ENCODE data around the gene MTHFSD. TPM values are rescaled to one million over a fixed set of nuclear protein-coding genes. Genes with fewer than 3 reads are reported as not detected.

MTHFSD gene
- total RNA-seq, 1 donor from 2014 or later: 12.5 TPM

DNA sequence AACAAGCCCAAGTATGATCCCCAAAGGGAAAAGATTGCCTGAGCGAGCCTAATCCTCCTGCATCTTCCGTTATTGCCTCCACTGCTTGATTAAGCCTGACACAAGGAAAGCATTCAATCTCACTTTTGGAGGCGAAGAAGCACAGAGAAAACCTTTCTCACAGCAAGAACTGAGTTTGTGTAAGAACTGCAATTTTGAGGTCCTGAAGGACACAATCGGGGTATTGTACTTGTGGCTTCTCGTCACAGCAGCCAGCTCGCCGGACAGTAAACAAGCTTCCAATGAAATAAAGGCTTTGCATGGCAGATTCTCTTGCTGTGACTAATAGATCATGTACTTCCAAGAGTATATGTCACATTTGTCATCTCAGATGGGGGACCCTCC lies 63.4 kb downstream of the MTHFSD start:
- Histone ChIP-seq H3K9me3 (ENCODE audit: control insufficient read depth in 3 of 3, low read length in 3 of 3) (no peaks in the 10 kb centered on the region), H3K9ac (ENCODE audit: low read depth in 1 of 3, low read length in 3 of 3) (no peak overlapping the region), H3K4me3 (ENCODE audit: low read length in 3 of 3) (no peak overlapping the region), H3K4me1 (ENCODE audit: control insufficient read depth in 3 of 3, insufficient read depth in 3 of 3, low read length in 3 of 3) (peaks cover 0 to 4% (median 0%) of the 10 kb centered on the region in 3 donors), H3K27ac (ENCODE audit: low read depth, low read length) (no peak overlapping the region), H3K27me3 (ENCODE audit: control insufficient read depth in 3 of 3, insufficient read depth in 3 of 3, low read length in 3 of 3) (peaks cover 92 to 97% (median 95%) of the 10 kb centered on the region in 3 donors), H3K36me3 (ENCODE audit: control insufficient read depth in 3 of 3, insufficient read depth in 3 of 3, low read length in 3 of 3) (no peaks in the 10 kb centered on the region)

GRCh38 chr16:86490859-86491639 lies 64.0 kb downstream of the MTHFSD start:
- H3K4me1 ChIP-seq (ENCODE audit: control insufficient read depth in 3 of 3, insufficient read depth in 3 of 3, low read length in 3 of 3): no peaks in the 10 kb centered on the region
- no peak overlapping the region for H3K9ac ChIP-seq (ENCODE audit: low read depth in 1 of 3, low read length in 3 of 3)
- H3K4me3 ChIP-seq (ENCODE audit: low read length in 3 of 3): no peak overlapping the region
- H3K27me3 ChIP-seq (ENCODE audit: control insufficient read depth in 3 of 3, insufficient read depth in 3 of 3, low read length in 3 of 3): peaks cover 91 to 97% (median 95%) of the 10 kb centered on the region in 3 donors
- H3K27ac ChIP-seq (ENCODE audit: low read depth, low read length): no peak overlapping the region
- no peaks in the 10 kb centered on the region for H3K36me3 ChIP-seq (ENCODE audit: control insufficient read depth in 3 of 3, insufficient read depth in 3 of 3, low read length in 3 of 3)
- H3K9me3 ChIP-seq (ENCODE audit: control insufficient read depth in 3 of 3, low read length in 3 of 3): no peaks in the 10 kb centered on the region

DNA sequence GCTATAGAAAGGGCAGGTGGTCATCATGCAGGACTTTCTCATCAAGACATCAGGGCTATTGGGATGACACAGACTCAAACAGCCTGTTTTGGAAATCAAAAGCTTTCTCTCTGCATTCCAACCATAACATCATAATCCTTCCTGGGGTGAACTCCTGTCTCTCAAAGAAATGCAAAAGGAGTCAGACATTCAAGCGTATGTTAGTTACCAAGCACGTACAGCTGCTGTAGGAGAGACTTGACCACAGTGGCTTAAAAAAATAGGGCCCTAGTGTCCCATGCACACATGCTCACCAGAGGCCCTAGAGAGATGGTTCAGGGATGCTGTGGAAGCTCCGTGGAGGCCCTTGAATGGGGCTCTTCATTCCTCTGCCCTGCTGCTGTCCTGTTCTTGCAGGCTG lies 69.3 kb downstream of the MTHFSD start:
- Histone ChIP-seq H3K36me3 (ENCODE audit: control insufficient read depth in 3 of 3, insufficient read depth in 3 of 3, low read length in 3 of 3) (no peaks in the 10 kb centered on the region), H3K27me3 (ENCODE audit: control insufficient read depth in 3 of 3, insufficient read depth in 3 of 3, low read length in 3 of 3) (peaks cover 70 to 84% (median 76%) of the 10 kb centered on the region in 3 donors), H3K4me3 (ENCODE audit: low read length in 3 of 3) (no peak overlapping the region), H3K4me1 (ENCODE audit: control insufficient read depth in 3 of 3, insufficient read depth in 3 of 3, low read length in 3 of 3) (no peaks in the 10 kb centered on the region), H3K9ac (ENCODE audit: low read depth in 1 of 3, low read length in 3 of 3) (no peak overlapping the region), H3K9me3 (ENCODE audit: control insufficient read depth in 3 of 3, low read length in 3 of 3) (peaks cover 4 to 11% (median 11%) of the 10 kb centered on the region in 3 donors), H3K27ac (ENCODE audit: low read depth, low read length) (no peak overlapping the region)

- Histone ChIP-seq H3K4me1 (ENCODE audit: control insufficient read depth in 3 of 3, insufficient read depth in 3 of 3, low read length in 3 of 3) (no peaks in the 10 kb centered on the region), H3K27me3 (ENCODE audit: control insufficient read depth in 3 of 3, insufficient read depth in 3 of 3, low read length in 3 of 3) (peaks cover 55 to 82% (median 69%) of the 10 kb centered on the region in 3 donors), H3K4me3 (ENCODE audit: low read length in 3 of 3) (no peak overlapping the region), H3K27ac (ENCODE audit: low read depth, low read length) (no peak overlapping the region), H3K36me3 (ENCODE audit: control insufficient read depth in 3 of 3, insufficient read depth in 3 of 3, low read length in 3 of 3) (no peaks in the 10 kb centered on the region), H3K9me3 (ENCODE audit: control insufficient read depth in 3 of 3, low read length in 3 of 3) (peaks cover 4 to 11% (median 11%) of the 10 kb centered on the region in 3 donors), H3K9ac (ENCODE audit: low read depth in 1 of 3, low read length in 3 of 3) (no peak overlapping the region)
Observed at GRCh38 chr16:86484240-86484639, 70.8 kb downstream of the MTHFSD start.

DNA sequence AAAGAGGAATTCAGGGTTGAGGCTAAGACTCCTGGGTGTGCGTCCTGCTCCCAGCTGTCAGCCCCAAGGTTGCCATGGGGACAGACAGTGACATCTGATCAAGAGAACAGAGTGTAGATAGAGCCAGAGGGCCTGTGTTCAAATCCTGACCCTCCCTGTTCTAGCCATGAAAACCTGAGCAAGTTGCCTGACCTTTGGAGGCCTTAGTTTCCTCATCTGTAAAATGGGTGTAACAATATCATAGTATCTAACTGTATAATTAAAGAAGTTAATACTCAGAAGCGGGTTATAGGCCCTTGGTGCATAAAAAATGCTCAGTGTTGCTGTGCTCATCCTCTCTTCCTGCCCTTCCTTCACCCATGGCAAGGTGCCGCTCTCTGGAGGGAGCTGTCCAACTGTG lies 73.4 kb downstream of the MTHFSD start:
- Histone ChIP-seq H3K4me3 (ENCODE audit: low read length in 3 of 3) (no peak overlapping the region), H3K27ac (ENCODE audit: low read depth, low read length) (no peak overlapping the region), H3K36me3 (ENCODE audit: control insufficient read depth in 3 of 3, insufficient read depth in 3 of 3, low read length in 3 of 3) (no peaks in the 10 kb centered on the region), H3K4me1 (ENCODE audit: control insufficient read depth in 3 of 3, insufficient read depth in 3 of 3, low read length in 3 of 3) (no peaks in the 10 kb centered on the region), H3K9me3 (ENCODE audit: control insufficient read depth in 3 of 3, low read length in 3 of 3) (peaks cover 4 to 11% (median 11%) of the 10 kb centered on the region in 3 donors), H3K9ac (ENCODE audit: low read depth in 1 of 3, low read length in 3 of 3) (no peak overlapping the region), H3K27me3 (ENCODE audit: control insufficient read depth in 3 of 3, insufficient read depth in 3 of 3, low read length in 3 of 3) (peaks cover 54 to 78% (median 61%) of the 10 kb centered on the region in 3 donors)

- Histone ChIP-seq H3K4me3 (ENCODE audit: low read length in 3 of 3) (no peak overlapping the region), H3K9ac (ENCODE audit: low read depth in 1 of 3, low read length in 3 of 3) (no peak overlapping the region), H3K27ac (ENCODE audit: low read depth, low read length) (no peak overlapping the region), H3K36me3 (ENCODE audit: control insufficient read depth in 3 of 3, insufficient read depth in 3 of 3, low read length in 3 of 3) (no peaks in the 10 kb centered on the region), H3K9me3 (ENCODE audit: control insufficient read depth in 3 of 3, low read length in 3 of 3) (peaks cover 4 to 11% (median 11%) of the 10 kb centered on the region in 3 donors), H3K4me1 (ENCODE audit: control insufficient read depth in 3 of 3, insufficient read depth in 3 of 3, low read length in 3 of 3) (no peaks in the 10 kb centered on the region), H3K27me3 (ENCODE audit: control insufficient read depth in 3 of 3, insufficient read depth in 3 of 3, low read length in 3 of 3) (peaks cover 52 to 74% (median 56%) of the 10 kb centered on the region in 3 donors)
Observed at GRCh38 chr16:86480444-86480843, 74.6 kb downstream of the MTHFSD start.

Other genes starting within 250 kb of the MTHFSD start
- gene FOXF1, start 44.7 kb downstream of the MTHFSD start, total RNA-seq: not detected
- under 0.01 TPM for gene FOXC2, start 11.6 kb upstream of the MTHFSD start, total RNA-seq
- under 0.01 TPM for gene FOXL1, start 23.3 kb upstream of the MTHFSD start, total RNA-seq